ENCODE data around the gene HOXB4.
A peak's percentile ranks its signal among the peaks of the same experiment; 100 is the strongest.

DNA sequence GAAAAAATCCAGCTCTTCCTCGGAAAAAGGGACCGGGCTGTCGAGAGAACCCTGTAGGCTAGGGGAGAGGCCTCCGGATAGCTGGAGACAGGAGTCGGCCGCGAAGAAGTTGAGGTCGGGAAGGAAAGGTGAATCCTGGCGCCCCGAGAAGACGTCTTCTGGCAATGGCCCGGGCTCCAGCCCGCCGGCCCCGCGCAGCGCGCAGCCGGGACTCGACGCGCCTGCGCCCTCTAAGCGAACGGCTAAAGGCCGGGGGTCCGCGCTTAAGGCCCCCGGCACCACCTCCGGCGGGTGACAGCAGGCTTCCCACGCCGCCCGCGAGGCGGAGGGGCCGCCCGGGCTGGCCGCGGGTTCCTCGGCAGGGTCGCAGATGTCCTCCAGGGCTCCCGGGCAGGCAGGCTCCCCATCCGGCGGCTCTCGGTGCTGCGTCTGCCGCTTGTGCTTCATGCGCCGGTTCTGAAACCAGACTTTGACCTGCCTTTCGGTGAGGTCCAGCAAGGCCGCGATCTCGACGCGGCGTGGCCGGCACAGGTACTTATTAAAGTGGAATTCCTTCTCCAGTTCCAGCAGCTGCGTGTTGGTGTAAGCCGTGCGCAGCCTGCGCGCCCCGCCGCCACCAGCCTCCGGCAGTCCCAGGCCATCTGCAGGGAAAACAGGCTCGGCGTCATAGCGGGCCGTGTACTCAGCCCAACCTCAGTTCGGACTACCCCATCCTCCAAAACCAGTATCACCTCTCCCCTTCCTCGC lies 34.9 kb downstream of the HOXB4 start:
- TF ChIP-seq CTCF (IDR thresholded peaks at IDR 0.05): peak in 3 of 6 experiments; percentile 36 to 49 (median 49)
- no peak for TF ChIP-seq POLR2A (IDR thresholded peaks at IDR 0.05)

Measured in Peyer's patch (tissue), 4 donors.